HepG2 (cell line): ENCODE measurements around the gene NGFR. TPM values are rescaled to one million over a fixed set of nuclear protein-coding genes. Genes with fewer than 3 reads are reported as not detected.

Experiments
- ATAC-seq: fragments of 200-7000 bp; cut with Tn5 transposase; 3 replicates; pipeline ENCODE4 v1.9.1; 2020; ENCODE audit warnings: mild to moderate bottlenecking, moderate library complexity
- BruUV-seq: library from RNA; stranded (reverse); fragments of 400-500 nt; replicated peaks from 2 replicates; lab custom pipeline; 2021; lab: Mats Ljungman, UMichigan
- CTCF ChIA-PET: fragments of 300-600 bp; formaldehyde crosslinking; extraction: SDS; loops from one replicate; lab custom pipeline; 2021; ENCODE audit warnings: low total read pairs, inconsistent platforms, low intra/inter-chr PET ratio; lab: Yijun Ruan, JAX
- POLR2A ChIA-PET: fragments of 350-600 bp; sonication (Branson Sonifier 250); formaldehyde crosslinking; loops from one replicate; lab custom pipeline; 2020; ENCODE audit warnings: antibody characterized with exemption, inconsistent platforms; lab: Yijun Ruan, JAX
- DNase-seq: peaks from one replicate; pipeline ENCODE4 v3.0.0-alpha.2; 2015; ENCODE audit warnings: low spot score
- FAIRE-seq: peaks from 3 replicates; lab custom pipeline; 2011; peaks lifted over from hg19 to GRCh38; lab: Jason Lieb, UNC
- H2AFZ ChIP-seq: one replicate; pipeline ENCODE4 v1.6.1; 2011; ENCODE audit warnings: low read length, inconsistent platforms
- H3K27ac ChIP-seq: fragments of 300-600 bp; 3 replicates; pipeline ENCODE4 v1.8.0; 2011; ENCODE audit warnings: mixed run types, mild to moderate bottlenecking, mixed read lengths, low read length, inconsistent platforms; ENCODE audit not compliant: insufficient read depth; ENCODE audit errors: extremely low read length
- H3K27me3 ChIP-seq, 2 experiments: fragments of 200-600 bp in 1 of 2; 2 replicates in 1 of 2; 3 replicates in 1 of 2; pipeline versions ENCODE4 v1.6.0 to v1.8.0; 2011; ENCODE audit warnings: low read length in 2 of 2, mild to moderate bottlenecking in 2 of 2, moderate library complexity in 2 of 2, inconsistent platforms in 1 of 2; ENCODE audit not compliant: insufficient read depth in 2 of 2, control insufficient read depth in 1 of 2
- H3K36me3 ChIP-seq, 2 experiments: fragments of 200-600 bp in 1 of 2; replicated peaks in 1 of 2; 2 replicates in 1 of 2; 3 replicates in 1 of 2; pipeline versions ENCODE4 v1.5.1 to v1.8.0; 2011; ENCODE audit warnings: low read length in 2 of 2, inconsistent platforms in 1 of 2; ENCODE audit not compliant: insufficient read depth in 2 of 2, control insufficient read depth in 1 of 2
- H3K4me1 ChIP-seq: 2 replicates; pipeline ENCODE4 v1.5.1; 2012; ENCODE audit warnings: low read length, inconsistent platforms; ENCODE audit not compliant: insufficient read depth
- H3K4me2 ChIP-seq: 2 replicates; pipeline ENCODE4 v1.6.0; 2011; ENCODE audit warnings: low read depth, low read length, inconsistent platforms
- H3K4me3 ChIP-seq, 3 experiments: fragments of 200-600 bp in 1 of 3; sonication (generic), shearing (Covaris generic) in 1 of 3; replicated peaks in 1 of 3; 2 replicates each; pipeline ENCODE4 v1.5.1; 2011 to 2016; ENCODE audit warnings: low read length in 3 of 3, inconsistent platforms in 2 of 3, low read depth in 2 of 3, mild to moderate bottlenecking in 2 of 3, control low read depth in 1 of 3, mixed read lengths in 1 of 3; ENCODE audit not compliant: insufficient read depth in 1 of 3
- H3K79me2 ChIP-seq: one replicate; pipeline ENCODE4 v1.6.1; 2011; ENCODE audit warnings: low read length, inconsistent platforms; ENCODE audit not compliant: insufficient read depth
- H3K9ac ChIP-seq: 2 replicates; pipeline ENCODE4 v1.6.0; 2011; ENCODE audit warnings: mild to moderate bottlenecking, low read depth, low read length, inconsistent platforms; ENCODE audit not compliant: insufficient read depth
- H3K9me3 ChIP-seq: 2 replicates; pipeline ENCODE4 v1.5.1; 2012; ENCODE audit warnings: mild to moderate bottlenecking, low read length
- H4K20me1 ChIP-seq: 2 replicates; pipeline ENCODE4 v1.6.0; 2011; ENCODE audit warnings: inconsistent platforms, mild to moderate bottlenecking, low read length, moderate library complexity; ENCODE audit not compliant: insufficient read depth
- MAF1 ChIP-seq: sonication (generic); formaldehyde crosslinking; IDR thresholded peaks from 2 replicates; pipeline ENCODE4 v1.5.0; 2020; ENCODE audit warnings: missing genetic modification reagents, borderline replicate concordance
- PAWR ChIP-seq: sonication (generic); formaldehyde crosslinking; IDR thresholded peaks from 2 replicates; pipeline ENCODE4 v1.4.0; 2020; ENCODE audit warnings: missing genetic modification reagents, mild to moderate bottlenecking, borderline replicate concordance
- TCF12 ChIP-seq, 2 experiments: fragments of 450-650 bp in 1 of 2; sonication (generic) in 1 of 2; formaldehyde crosslinking in 1 of 2; IDR thresholded peaks; 2 replicates each; pipeline versions ENCODE4 v1.6.1 to v1.8.0; 2017 to 2022; ENCODE audit warnings: antibody characterized with exemption in 1 of 2, mild to moderate bottlenecking in 1 of 2, missing genetic modification reagents in 1 of 2, moderate library complexity in 1 of 2
- TFDP2 ChIP-seq: sonication (generic); formaldehyde crosslinking; IDR thresholded peaks from 2 replicates; pipeline ENCODE4 v1.4.0; 2020; ENCODE audit warnings: missing genetic modification reagents
- ZHX1 ChIP-seq: sonication (generic); formaldehyde crosslinking; IDR thresholded peaks from 2 replicates; pipeline ENCODE4 v1.8.1; 2022; ENCODE audit warnings: low read depth, mild to moderate bottlenecking, missing genetic modification reagents
- ZNF503 ChIP-seq: sonication (generic); formaldehyde crosslinking; IDR thresholded peaks from 2 replicates; pipeline ENCODE4 v1.4.0; 2020; ENCODE audit warnings: missing genetic modification reagents
- WGBS: methylation state at CpG from one replicate; pipeline ENCODE4 v1.1.6; 2017; ENCODE audit warnings: low lambda C conversion rate; 5-methylcytosine and 5-hydroxymethylcytosine counted together
- in situ Hi-C: cut with HindIII; loops from 2 replicates; pipeline ENCODE4 v1.10.0; 2017; ENCODE audit warnings: low pct_unique_long_range_greater_than_20kb; ENCODE audit not compliant: extremely low pct_ligation_motif_present
- intact Hi-C: fragments of 100-400 bp; cut with micrococcal nuclease; formaldehyde crosslinking; loops from one replicate; pipeline ENCODE4 v1.10.0; 2022; ENCODE audit not compliant: unreplicated experiment
- polyA plus RNA-seq, 8 experiments: library from polyadenylated mRNA; depleted of rRNA in 3 of 8; stranded (reverse) in 7 of 8; unstranded in 1 of 8; fragments of >200 nt; fragmentation: Illumina TruSeq in 4 of 8; extraction: Trizol in 4 of 8; gene quantifications; 2 replicates each; pipeline versions ENCODE4 v1.2.1 to v1.2.3, GENCODE V29; 2011 to 2016; ENCODE audit warnings: low read depth in 4 of 8, missing spikeins in 1 of 8, mixed read lengths in 1 of 8; ENCODE audit not compliant: insufficient read depth in 1 of 8
- total RNA-seq, 5 experiments: library from RNA; depleted of rRNA; stranded (reverse); fragments of >200 nt; fragmentation: Illumina TruSeq; extraction: Trizol; gene quantifications; 2 replicates each; pipeline ENCODE4 v1.2.3, GENCODE V29; 2016; ENCODE audit warnings: low read depth in 1 of 5

NGFR gene
- total and polyA plus RNA-seq, 2 of the 13 experiments (the other 11 are each of a cell fraction or from before 2014, with no cell fraction given) = 1.1 to 1.8 TPM

GRCh38 chr17:49452201-49452600 lies 42.9 kb upstream of the NGFR start (continued):
- no peak for TF ChIP-seq ZNF503
- no peak for TF ChIP-seq TFDP2
- no peak for TF ChIP-seq TCF12 (IDR thresholded peaks at IDR 0.05)
- TF ChIP-seq TCF12 (CRISPR knock-in tag; IDR thresholded peaks at IDR 0.05) = no peak
- TF ChIP-seq MAF1 (CRISPR knock-in tag) = no peak
- TF ChIP-seq PAWR = no peak

GRCh38 chr17:49452661-49453060 lies 42.4 kb upstream of the NGFR start:
- Histone ChIP-seq H3K4me3 (no peak overlapping the region), H2AFZ (no peak overlapping the region), H3K4me1 (peaks cover 40% of the 10 kb centered on the region), H3K36me3 (no peaks in the 10 kb centered on the region), H3K4me2 (no peak overlapping the region), H3K9me3 (no peaks in the 10 kb centered on the region), H3K27me3 (peaks cover 11 to 46% of the 10 kb centered on the region in 2 experiments; a peak in 4 of 5 replicates), H3K9ac (no peak overlapping the region), H3K79me2 (no peaks in the 10 kb centered on the region), H3K27ac (no peak overlapping the region), H4K20me1 (no peaks in the 10 kb centered on the region)
- TF ChIP-seq ZHX1 = no peak
- DNase-seq = no peak
- no TSS peak for BruUV-seq
- in situ Hi-C loops (no loop called here), intact Hi-C loops (no loop called here)
- ChIA-PET CTCF (no interaction called here), POLR2A (no interaction called here)
- no peak for ATAC-seq
- 95% methylated on average over 4 of the region's 5 CpGs for WGBS
- FAIRE-seq = no peak
